Cortex of kidney (tissue), 1 donor: ENCODE results near the gene GPER1.
"Not testable (repeated sequence)": the region's sequence is repeated elsewhere in the genome, so short reads cannot be mapped to it uniquely, and the experiment has no call there.

ENCODE experiments used
- DNase-seq: peaks from one replicate; lab custom pipeline; 2025; lab: John Stamatoyannopoulos, UW

Gene GPER1

DNA sequence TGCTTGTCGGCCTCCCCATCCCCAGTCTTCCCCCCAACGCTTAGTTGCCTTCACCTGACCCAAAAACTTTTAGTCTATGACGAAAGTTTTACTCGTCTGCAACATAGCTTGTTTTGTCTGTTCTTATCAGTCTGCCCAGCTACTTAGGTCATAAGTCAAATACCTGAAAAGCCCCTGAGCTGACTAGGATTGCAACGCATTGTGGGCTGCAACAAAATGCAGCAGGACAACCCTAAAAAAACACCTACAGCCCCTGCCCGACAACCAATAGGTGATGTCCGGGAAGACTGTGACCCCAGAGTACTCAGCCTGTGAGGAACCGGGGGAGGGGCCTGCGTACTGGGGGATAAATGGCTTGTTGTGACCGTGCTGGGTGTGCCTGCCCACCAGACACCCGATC lies 19.3 kb upstream of the GPER1 start:
- DNase-seq = no peak

DNA sequence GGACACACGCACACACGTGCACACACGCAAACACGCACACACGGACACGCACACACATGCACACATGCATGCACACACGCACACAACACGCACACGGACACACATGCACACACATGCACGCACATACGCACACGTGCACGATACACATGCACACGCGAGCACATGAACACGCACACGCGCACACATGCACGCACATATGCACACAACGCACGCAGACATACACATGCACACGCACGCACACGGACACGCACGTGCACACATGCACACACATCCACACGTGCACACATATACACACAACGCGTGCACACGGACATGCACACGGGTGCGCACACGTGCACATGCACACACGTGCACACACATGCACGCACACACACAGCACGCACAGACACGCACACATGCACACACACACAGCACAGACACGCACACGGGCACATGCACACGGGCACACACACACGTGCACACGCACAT lies 17.3 kb upstream of the GPER1 start:
- DNase-seq = no peak

DNA sequence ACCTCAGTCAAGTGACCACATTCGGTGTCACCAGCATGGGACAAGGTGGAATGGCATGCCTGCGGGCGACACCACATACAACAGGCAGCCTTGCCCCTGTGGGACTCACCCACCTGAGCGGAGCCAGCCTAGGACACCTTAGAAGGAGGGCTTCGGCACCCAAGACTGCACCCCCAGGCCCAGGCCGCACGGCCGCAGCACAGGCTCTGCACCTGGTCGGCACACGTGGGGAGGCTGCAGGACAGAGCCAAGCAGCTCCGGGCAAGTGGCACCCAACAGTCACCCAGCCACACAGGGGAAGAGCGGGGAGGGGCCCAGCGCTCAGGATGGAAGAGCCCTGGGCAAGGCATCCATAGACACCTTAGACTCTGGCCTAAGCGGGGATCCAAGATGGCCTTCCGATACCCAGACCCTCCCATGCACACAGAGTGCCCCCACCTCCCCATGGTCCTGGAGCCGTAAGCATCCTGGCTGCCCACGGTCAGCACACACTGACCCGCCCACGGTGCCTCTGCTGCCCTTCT lies 16.1 kb upstream of the GPER1 start:
- no peak for DNase-seq

DNA sequence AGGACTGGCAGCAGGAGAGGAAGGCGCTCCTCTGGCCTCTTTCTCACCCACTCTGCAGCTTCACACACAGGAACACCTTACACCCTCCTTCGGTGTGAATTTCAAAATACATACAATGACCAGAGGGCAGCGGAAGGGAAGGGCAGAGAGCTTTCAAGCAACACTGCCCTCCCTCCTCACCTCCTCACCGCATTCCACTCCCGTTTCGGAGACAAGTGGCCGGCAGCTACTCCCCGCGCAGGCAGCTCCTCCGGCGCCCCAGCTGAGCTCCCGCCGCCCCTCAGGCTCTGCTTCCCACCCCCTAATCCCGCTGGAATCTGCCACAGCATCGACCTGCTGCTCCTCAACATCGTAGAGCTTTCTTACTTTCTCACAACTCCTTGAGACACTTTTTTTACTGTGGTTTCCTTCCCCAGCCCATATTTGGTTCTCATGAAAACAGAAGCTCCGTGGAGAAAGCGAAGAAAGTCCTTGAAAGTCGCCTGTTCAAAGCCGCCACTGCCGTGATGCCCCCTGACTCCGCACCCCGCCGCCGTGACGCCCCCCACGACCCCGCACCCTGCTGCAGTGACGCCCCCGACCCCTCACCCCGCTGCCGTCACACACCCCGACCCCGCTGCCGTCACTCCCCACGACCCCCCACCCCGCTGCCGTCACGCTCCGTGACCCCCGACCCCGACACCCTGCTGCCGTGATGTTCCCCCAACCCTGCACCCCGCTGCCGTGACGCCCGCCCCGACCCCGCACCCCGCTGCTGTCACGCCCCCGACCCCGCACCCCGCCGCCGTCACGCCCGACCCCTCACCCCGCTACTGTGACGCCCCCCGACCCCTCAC lies 14.6 kb upstream of the GPER1 start:
- no peak for DNase-seq

DNA sequence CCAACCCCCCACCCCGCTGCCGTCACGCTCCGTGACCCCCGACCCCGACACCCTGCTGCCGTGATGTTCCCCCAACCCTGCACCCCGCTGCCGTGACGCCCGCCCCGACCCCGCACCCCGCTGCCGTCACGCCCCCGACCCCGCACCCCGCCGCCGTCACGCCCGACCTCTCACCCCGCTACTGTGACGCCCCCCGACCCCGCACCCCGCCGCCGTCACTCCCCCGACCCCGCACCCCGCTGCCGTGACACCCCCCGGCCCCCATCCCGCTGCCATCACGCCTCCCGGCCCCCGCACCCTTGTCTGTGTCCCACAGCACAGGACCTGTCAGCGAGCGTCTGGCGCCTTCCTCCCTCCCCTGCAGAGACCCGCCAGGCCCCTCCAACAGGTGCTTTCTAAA lies 13.9 kb upstream of the GPER1 start:
- not testable (repeated sequence) for DNase-seq

DNA sequence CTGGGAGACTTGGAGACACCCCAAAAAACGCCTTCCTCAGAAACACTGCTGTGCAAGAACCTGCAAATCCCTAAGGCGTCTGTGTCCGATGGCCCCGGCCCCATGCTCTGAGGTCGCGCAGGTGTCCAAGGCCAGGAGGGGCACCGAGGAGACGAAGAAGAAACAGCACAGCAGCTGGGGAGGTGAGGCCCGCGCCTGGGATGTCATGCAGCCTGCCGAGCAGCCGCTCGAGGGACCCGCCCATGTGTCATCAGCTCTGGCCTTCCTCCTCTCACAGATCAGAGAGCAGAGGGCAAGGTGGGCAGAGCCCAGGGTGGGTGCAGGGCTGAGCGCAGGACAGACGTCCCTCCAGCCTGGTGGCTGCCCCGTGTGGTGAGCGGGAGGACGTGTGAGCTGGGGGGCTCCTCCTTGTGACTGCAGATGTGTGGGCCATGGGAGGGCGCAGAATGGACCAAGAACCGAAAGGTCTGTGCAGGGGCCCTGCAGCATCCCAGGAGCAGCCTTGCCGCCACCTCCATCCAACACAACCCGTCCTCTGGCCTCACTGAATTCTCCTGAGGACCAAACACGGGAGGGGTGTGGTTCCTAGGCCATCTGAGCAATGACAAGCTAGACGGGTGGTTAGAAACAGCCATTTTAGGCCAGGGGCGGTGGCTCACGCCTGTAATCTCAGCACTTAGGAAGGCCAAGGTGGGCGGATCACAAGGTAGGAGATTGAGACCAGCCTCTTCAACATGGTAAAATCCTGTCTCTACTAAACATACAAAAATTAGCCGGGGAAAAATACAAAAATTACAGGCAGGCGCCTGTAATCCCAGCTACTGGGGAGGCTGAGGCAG lies 13.1 kb upstream of the GPER1 start:
- no peak for DNase-seq

DNA sequence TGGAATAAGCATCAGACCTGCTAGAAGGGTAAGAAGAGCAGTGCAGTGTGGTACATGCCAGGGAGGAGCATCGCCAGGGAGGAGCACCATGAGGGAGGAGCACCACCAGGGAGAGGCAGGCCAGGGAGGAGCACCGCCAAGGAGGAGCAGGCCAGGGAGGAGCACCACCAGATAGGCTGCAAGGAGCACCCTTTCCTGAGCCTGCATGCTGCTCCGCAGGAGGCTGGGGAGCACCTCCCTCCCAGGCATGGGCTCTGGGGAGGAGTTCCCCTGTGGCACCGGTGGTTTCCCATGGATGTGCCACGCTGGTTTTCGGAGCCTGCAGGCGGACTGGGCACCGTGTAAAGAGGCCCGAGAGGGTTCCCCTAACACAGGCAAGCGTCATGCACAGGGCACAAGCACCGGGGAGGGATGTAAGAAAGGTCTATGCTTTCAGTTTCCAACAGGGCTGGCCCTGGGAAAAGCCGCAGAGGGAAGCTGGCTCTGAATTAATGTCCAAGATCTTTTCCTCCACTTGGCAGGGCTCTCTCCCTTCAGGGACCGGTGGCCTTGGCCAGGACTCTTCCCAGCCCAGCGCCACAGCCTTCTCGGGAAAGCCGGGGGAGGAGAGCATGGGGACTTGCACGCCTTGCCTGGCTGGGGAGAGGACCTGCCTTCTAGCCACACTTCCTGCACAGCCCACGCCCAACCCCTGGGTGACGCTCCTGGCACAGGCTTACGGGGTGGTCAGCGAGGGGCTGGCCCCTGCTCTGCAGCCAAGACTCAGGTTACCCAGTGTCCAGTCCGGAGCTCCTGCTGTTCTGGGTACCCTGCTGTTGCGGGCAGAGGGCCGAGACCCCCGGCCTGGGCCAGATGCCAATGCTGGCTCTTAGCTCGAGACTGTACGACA lies 11.5 kb upstream of the GPER1 start:
- DNase-seq = no peak

DNA sequence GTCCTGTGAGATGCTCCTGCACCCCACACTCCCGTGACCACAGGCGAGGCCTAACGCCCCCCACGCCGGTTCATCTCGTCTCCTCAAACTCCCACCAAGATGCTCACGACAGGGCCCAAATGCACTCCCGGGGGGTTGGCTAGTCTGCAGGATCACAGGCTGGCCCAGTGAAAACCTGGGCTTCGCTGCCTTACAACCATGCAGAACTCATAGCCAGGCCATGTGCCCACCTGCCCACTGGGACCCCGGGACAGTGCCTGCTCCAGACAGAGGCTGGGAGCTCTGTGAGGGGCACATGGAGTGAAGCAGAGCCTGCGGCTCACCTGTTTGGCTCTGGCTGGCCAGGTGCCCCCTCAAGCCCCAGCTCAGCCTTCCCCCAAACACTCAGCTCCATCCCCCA lies 9.4 kb upstream of the GPER1 start:
- DNase-seq = no peak

DNA sequence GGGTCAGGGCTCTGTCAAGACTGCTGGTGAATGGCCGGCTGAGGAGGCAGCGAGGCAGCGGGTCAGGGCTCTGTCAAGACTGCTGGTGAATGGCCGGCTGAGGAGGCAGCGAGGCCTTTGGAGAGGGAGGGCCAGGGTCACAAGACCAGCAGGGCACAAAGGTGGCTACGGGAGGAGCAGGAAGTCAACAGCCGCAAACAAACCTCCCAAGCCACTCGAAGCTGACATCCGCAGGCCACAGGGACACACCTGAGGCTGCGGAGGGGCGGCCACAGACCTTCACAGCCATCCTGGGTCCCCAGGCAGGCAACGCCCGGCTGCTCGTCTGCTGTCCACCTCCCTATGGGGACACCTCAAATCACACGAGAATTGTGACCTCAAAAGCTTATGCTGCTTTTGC lies 8.9 kb upstream of the GPER1 start:
- no peak for DNase-seq

DNA sequence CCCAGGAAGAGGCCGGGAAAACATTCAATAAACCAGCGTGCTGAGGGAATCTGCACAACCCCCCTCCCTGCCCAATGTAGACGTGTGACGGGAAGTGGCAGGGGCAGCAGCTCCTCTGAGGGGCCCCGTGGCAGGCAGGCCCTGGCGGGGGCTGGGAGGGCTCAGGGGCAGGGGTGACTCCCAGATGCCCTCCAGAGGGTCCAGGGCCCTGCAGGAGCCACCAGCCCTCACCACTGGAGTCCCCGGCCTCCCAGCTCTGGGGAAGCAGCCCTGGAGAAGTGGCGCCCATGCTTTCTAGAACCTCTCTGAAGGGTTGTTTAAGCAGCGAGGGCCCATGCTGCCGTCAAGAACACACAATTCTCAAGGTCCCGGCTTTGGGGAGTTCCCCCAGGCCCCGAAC lies 8.4 kb upstream of the GPER1 start:
- DNase-seq = no peak

DNA sequence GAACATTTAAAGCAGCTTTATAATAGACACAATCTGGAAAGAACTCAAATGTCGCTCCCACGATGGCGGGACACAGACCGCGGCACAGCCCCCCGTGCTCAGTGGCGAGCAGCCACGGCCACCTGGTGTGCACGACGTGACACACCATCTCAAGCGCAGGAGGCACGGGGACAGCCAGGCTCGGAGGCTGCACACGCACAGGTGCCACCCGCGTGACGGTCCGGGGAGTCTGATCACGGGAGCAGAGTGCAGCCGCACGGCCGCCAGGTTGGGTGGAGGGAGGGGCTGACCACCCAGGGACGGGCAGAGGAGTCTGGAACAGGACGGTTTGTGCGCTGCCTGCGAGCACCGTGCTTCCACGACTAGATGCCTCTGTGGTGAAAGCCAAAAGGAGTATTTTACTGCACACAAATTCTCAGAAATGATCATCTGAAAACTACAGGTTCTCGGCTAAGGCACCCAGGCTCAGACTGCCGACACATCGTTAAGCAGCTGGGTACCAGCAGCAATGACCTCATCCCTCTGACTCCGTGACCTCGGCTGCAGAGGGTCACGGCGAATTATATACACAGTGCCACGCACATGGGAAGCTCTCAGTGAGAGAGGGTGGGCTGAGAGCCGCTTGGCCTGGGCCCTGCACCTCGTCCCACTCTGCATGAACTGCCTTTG lies 7.5 kb upstream of the GPER1 start:
- no peak for DNase-seq

DNA sequence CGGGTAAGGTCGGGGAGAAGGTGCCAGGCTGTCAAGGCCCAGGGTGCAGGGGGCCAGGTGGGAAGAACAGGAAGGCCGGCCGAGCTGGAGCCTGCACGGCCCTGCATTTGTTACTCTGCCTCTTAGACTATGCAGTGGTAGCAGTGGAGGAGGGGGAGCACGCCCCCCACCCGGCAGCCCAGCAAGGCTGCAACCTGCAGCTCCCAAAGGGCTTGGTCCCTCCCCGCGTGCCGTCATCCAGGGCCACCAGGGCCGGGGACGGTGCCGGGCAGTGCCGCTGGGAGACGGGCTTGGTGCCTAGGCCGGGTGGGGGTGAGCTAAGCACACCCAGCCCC lies 7.0 kb upstream of the GPER1 start:
- DNase-seq = no peak

DNA sequence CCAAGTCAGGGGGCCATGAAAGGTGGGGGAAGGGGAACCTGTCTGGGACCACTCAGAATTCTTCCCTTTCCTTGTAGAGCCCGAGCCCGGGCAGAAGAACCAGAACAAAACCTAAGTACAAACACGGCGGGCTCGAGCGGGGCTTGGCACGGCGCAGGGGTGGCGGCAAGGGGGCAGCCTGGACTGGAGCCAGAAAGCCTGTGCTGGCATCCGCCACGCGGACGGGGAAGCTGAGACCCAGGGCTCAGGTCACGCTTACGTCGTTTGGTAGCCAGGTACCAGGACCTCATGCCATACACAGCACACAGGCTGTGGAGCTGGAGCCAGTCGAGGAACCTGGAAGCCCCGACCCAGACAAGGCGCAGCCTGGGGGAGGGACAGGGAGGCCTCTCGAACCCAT lies 6.6 kb upstream of the GPER1 start:
- DNase-seq = no peak

DNA sequence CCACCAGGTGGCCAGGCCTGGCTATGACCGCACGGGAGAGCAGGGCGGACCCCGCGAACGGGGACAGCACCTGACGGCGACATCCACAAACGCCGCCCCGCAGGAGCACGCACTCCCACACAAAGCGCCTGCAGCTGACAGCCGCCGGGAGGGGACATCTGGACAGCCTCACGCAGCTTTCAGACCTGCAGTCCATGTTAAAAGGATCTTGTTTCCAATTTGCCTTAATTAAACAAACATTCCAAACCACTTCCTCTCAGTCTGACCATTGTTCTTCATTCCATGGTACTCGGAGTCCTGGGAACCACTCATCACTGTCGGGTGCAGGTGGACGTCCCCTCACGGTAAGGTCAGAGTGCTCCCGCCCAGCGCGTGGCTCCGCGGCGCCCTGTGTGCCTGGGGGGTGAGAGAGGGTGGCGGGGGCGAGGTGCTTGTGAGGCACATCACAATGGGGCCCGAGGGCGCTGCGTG lies 5.9 kb upstream of the GPER1 start:
- no peak for DNase-seq

DNA sequence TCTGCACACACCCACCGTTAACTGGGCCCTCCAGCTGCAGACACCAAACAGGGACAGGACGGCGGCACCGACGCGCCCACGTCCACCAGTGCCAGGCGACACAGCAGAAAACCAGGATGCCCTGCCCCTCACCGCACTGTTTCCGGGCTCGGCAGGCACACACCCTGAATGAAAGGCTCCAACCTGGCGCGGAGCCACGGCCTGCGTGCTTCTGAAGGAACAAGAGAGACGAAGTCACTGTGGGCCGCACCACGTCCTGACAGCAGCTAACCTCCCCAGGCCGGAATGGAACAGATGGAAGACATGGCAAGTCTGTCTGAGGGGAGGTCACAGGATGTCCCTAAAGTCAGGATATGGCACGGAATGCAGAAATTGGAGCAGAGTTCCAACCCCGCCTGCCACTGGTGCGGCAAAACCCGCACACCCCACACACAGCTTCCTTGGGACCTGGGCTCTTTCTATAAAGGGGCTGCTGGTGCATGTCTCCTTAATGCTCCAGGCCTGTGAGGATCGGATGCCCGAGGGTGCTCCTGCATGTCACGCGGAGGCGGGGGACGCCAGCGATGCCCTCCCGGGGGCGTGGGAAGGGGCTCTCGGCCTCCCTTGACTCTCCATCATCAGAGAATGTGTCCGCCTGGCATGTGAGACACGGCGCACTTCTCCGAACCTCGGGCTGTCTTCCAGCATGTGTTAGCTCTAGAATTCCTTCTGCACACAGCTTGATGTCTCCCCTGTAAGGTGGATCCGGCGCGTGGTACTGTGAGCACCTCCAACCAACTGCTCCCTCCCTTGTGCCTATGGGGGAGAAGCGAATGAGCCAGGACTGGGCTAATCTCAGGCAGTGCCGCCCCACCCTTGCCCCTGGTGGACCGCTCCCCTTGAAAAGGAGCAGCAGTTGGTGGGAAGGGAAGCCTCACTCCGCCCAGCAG lies 3.9 kb upstream of the GPER1 start:
- DNase-seq = no peak

DNA sequence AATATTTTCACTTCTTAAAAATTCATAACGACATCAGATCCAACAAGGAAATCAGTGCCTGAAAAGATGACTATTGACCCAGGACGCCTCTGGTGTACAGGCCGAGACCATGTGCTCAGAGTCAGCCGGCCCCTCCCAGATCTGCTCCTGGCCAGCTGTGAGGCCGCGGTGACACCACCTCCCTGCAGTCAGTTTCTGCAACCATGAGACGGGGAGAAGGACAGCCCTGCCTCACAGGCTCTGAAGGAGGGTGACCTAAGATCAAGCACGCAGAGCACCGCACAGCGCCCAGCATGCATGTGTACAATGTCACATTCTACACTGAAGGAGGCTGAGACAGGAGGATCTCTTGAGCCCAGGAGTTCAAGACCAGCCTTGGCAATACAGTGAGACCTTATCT lies 2.6 kb upstream of the GPER1 start:
- DNase-seq = no peak

DNA sequence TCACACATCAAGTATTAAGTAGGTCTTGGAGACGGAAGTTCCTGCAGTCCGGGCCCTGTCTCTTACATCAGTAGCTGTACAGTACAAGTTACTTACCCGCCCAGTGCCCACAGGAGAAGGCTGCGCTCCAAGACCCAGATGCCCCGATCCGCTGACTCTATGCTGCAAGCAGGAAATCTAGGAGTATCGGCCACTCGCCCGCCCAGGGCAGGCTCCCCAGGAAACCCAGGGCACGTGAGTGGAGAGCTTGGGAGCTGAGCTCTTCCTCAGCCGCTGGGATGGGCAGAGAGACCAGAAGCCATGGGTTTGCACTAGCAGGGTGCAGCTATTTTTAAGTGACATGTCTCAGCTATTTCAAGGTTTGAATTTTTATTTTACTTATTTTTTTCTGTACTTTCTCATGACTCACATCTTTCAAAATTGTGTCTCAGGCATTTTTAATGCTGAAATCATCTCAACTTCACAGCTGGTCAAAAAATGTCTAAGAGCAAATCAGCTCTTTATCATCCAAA lies 1.9 kb upstream of the GPER1 start:
- no peak for DNase-seq

DNA sequence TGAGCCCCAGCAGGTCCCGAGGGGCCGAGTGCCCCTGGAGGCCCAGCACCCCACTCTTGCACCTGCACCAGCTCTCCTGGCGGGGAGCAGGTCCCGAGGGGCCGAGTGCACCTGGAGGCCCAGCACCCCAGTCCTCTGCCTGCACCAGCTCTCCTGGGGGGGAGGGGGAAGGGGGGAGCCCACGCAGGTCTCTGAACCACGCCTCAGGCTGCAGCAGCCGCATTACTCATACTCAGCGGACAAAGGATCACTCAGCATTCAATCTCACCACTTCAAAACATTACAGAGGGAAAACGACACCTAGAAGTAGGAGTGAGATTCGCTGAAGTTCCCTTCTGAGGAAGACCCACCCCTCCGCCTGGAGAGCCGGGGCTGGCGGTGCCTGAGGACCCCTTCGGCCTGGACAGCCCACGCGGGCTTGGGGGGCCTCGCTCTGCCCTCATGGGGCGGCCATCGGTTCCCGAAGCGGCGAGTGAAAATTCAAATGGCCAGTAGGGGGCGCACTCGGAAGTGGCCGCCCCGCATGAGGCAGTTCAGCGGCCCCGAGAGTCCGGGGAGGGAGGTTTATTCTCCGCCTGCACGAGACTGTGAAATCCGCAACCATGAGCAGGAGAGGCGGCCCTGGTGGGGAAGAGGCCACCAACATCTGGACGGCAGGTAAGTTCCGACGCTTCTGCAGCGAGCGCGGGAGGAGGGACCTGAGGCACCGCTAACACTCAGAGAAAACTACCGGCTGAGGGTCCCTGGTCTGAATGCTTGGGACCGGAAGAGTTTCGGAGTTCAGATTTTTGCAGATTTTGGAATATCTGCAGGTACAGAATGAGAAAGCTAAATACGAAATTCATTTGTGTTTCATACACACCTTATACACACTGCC lies 1.1 kb upstream of the GPER1 start:
- DNase-seq = no peak

DNA sequence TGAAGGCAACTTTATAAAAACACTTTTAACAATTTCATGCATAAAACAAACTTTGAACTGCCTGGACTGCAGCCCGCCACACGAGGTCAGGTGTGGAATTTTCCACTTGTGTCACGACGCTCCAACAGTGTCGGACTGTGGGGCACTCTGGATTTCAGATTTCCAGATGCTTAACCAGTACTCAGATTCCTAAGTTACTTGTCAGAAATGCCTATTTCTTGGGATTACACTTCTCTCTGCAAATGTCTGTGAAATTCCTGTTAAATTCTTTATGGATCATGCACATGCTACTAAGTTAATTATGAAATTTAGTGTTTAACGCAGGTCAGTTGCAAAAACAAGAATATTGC lies 473 bp upstream of the GPER1 start:
- DNase-seq = no peak
